IgD-negative memory B cell (primary cell): ENCODE data around the gene STARD13. TPM values are rescaled to one million over a fixed set of nuclear protein-coding genes. Genes with fewer than 3 reads are reported as not detected.
"Not testable (repeated sequence)": the region's sequence is repeated elsewhere in the genome, so short reads cannot be mapped to it uniquely, and the experiment has no call there.

Source experiments
- H3K27ac Mint-ChIP-seq, 3 donors: one replicate each; pipeline ENCODE4 v1.8.0; 2020 to 2022; ENCODE audit warnings: mild to moderate bottlenecking in 3 of 3, mixed read lengths in 3 of 3, moderate library complexity in 1 of 3
- H3K27me3 Mint-ChIP-seq: one replicate; pipeline ENCODE4 v1.8.0; 2021; ENCODE audit warnings: mixed read lengths
- H3K36me3 Mint-ChIP-seq: one replicate; pipeline ENCODE4 v1.8.0; 2020; ENCODE audit warnings: mild to moderate bottlenecking, mixed read lengths
- H3K4me1 Mint-ChIP-seq, 3 donors: one replicate each; pipeline ENCODE4 v1.8.0; 2020 to 2022; ENCODE audit warnings: mixed read lengths in 3 of 3, mild to moderate bottlenecking in 1 of 3
- H3K4me3 Mint-ChIP-seq, 4 donors: one replicate each; pipeline ENCODE4 v1.8.0; 2020 to 2022; ENCODE audit warnings: mild to moderate bottlenecking in 4 of 4, mixed read lengths in 4 of 4, moderate library complexity in 3 of 4
- H3K9me3 Mint-ChIP-seq, 3 donors: one replicate each; pipeline ENCODE4 v1.8.0; 2020 to 2021; ENCODE audit warnings: mixed read lengths in 3 of 3, mild to moderate bottlenecking in 1 of 3
- polyA plus RNA-seq: library from polyadenylated mRNA; unstranded; fragments of 300-500 nt; fragmentation: Illumina TruSeq; gene quantifications from one replicate; pipeline ENCODE4 v1.2.3, GENCODE V29; 2021

STARD13 gene
- polyA plus RNA-seq, 1 donor from 2014 or later: not detected

DNA sequence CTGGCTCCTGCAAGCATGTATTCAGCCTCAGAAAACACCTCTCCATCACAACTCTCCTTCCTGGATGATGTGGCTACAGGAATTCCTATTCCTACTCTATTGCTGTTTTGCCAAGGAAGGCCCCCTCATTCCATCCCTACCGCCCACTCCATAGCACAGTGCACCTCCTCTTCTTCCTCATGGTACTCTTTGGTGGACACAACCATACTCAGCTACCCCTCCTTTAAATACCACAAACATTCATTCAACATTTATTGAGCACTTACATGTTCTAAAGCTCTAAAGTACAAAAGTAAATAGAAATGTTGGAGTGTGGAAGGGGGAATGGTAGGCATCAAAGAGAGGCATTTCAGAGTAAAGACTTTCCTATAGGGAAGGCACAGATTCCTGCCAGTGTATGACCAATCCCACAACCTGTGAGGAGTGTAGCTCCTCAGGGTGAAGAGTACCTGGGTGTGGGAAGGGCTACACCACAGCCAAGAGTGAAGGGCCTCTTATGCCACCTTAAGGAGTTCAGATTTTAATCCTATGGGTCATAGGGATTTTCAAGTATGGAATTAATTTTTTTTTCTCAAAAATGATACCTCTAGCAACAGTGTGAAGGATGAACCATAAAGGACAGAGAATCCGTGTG lies 42.5 kb downstream of the STARD13 start:
- Mint-ChIP-seq H3K9me3 (peaks cover 0 to 4% (median 2%) of the 10 kb centered on the region in 3 donors), H3K4me3 (no peak overlapping the region), H3K36me3 (no peaks in the 10 kb centered on the region), H3K4me1 (no peaks in the 10 kb centered on the region), H3K27ac (no peak overlapping the region), H3K27me3 (peaks cover 1% of the 10 kb centered on the region)

DNA sequence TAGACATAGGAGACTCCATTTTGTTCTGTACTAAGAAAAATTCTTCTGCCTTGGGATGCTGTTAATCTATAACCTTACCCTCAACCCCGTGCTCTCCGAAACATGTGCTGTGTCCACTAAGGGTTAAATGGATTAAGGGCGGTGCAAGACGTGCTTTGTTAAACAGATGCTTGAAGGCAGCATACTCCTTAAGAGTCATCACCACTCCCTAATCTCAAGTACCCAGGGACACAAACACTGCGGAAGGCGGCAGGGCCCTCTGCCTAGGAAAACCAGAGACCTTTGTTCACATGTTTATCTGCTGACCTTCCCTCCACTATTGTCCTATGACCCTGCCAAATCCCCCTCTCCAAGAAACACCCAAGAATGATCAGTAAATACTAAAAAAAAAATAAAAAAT lies 43.2 kb downstream of the STARD13 start:
- not testable (repeated sequence) for H3K27me3 Mint-ChIP-seq, H3K36me3 Mint-ChIP-seq, H3K4me1 Mint-ChIP-seq, H3K27ac Mint-ChIP-seq, H3K9me3 Mint-ChIP-seq, H3K4me3 Mint-ChIP-seq

DNA sequence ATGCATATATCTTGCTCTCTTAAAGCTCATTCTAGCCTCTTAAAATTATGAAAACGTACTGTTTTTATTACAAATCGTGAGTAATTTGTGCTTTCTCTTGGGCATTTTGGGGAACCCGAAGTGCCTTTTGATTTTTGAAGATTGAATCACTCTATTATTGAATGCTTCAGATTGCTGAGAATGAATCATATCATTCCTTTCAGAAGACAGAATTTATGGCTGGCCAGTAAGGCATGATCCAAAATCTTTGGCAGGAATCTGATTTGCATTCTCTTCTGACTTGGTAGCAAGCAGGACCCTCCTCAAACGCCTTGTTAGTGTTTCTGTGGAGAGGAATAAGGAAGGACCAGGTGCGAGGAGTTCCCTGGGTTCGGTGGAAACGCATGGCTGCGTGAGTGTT lies 49.5 kb downstream of the STARD13 start:
- H3K27ac Mint-ChIP-seq: no peak overlapping the region
- H3K4me1 Mint-ChIP-seq: no peaks in the 10 kb centered on the region
- H3K27me3 Mint-ChIP-seq: peaks cover 2% of the 10 kb centered on the region

DNA sequence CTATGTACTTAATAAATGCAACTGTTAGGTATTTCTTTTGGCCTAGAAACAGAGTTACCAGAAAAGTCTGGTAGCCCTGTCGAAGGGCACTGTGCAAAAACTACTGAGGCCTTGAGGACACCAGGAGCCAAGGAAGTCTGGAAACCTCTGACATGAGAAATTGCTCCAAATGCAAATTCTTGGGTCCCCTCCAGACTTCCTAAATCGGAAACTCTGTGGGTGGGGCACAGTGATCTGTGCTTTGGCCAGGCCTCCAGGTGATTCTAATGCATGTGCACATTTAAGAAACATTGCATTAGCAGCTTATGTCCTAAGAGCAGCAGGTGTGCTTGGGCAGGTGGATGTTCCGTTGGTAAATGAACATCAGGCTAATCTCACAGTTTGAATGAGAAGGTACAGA lies 50.0 kb downstream of the STARD13 start:
- peaks cover 2 to 12% (median 11%) of the 10 kb centered on the region in 3 donors for H3K9me3 Mint-ChIP-seq
- no peak overlapping the region for H3K4me3 Mint-ChIP-seq
- peaks cover 6% of the 10 kb centered on the region for H3K36me3 Mint-ChIP-seq
- H3K4me1 Mint-ChIP-seq: no peaks in the 10 kb centered on the region
- no peak overlapping the region for H3K27ac Mint-ChIP-seq
- H3K27me3 Mint-ChIP-seq: peaks cover 4% of the 10 kb centered on the region

More for the DNA sequence above, 49.5 kb downstream of the STARD13 start:
- H3K9me3 Mint-ChIP-seq: peaks cover 2 to 12% (median 11%) of the 10 kb centered on the region in 3 donors
- peaks cover 6% of the 10 kb centered on the region for H3K36me3 Mint-ChIP-seq
- H3K4me3 Mint-ChIP-seq: no peak overlapping the region

DNA sequence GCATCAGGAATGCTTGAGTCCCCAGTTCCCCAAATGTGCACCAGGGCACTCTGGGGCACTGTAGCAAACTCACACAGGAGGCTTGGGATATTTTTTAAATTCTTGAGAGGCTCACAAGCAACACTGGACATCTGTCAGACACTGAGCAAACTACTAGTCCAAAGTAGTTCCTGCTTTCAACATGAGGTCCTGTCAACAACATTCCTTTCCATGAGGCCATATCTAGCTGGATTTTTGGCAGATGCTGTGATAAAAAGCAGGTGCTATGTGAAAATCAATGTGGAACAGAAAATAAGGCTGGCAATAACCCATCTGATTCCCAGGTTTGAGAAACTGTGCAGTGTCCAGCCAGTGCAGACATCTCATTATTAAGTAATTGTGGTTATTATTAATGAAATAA lies 50.5 kb downstream of the STARD13 start:
- Mint-ChIP-seq H3K27me3 (peaks cover 4% of the 10 kb centered on the region), H3K9me3 (peaks cover 1 to 12% (median 11%) of the 10 kb centered on the region in 3 donors), H3K4me1 (no peaks in the 10 kb centered on the region), H3K27ac (no peak overlapping the region), H3K36me3 (peaks cover 6% of the 10 kb centered on the region), H3K4me3 (no peak overlapping the region)

DNA sequence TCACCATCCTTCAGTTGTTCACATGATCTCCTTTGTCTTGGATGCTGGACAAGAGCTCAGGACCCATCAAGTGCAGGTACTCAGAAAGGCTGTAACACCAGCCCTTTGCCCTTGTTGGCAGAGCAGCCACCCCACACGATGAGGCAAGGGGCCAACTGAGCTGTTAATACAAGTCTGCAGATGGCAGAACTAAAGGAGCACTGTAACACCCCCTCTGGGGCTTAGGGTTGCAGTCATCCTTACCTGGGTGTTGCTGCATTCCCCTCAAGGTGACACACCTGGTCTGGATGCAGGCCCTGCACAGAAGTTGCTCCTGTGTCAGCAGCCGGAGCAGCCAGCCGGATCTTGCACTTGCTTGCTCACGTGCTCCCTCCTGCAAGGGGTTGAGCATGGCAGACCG lies 52.0 kb downstream of the STARD13 start:
- Mint-ChIP-seq H3K4me3 (no peak overlapping the region), H3K4me1 (peaks cover 0 to 3% (median 2%) of the 10 kb centered on the region in 3 donors), H3K27me3 (peaks cover 4% of the 10 kb centered on the region), H3K9me3 (peaks cover 0 to 12% (median 9%) of the 10 kb centered on the region in 3 donors), H3K36me3 (peaks cover 6% of the 10 kb centered on the region), H3K27ac (no peak overlapping the region)

DNA sequence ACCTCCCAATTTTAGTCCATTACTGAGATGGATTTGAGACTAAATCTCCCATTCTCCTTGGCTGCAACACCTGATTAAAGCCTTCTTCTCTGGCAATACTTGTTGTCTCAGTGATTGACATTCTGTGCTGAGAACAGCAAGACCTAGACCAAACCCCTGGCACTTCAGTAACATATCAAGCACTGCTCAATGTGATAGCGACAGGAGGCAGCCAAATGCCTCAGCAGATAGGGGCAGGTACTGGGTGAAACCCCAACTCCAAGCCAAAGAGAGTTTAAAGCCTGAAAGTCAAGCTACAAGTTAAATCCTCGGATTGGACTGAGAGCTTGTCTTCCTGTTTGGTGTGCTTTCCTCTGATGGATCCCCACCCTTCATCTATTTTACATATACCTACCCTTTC lies 52.7 kb downstream of the STARD13 start:
- Mint-ChIP-seq H3K9me3 (peaks cover 0 to 12% (median 9%) of the 10 kb centered on the region in 3 donors), H3K4me1 (peaks cover 0 to 4% (median 2%) of the 10 kb centered on the region in 3 donors), H3K27me3 (peaks cover 4% of the 10 kb centered on the region), H3K36me3 (peaks cover 6% of the 10 kb centered on the region), H3K27ac (no peak overlapping the region), H3K4me3 (no peak overlapping the region)

DNA sequence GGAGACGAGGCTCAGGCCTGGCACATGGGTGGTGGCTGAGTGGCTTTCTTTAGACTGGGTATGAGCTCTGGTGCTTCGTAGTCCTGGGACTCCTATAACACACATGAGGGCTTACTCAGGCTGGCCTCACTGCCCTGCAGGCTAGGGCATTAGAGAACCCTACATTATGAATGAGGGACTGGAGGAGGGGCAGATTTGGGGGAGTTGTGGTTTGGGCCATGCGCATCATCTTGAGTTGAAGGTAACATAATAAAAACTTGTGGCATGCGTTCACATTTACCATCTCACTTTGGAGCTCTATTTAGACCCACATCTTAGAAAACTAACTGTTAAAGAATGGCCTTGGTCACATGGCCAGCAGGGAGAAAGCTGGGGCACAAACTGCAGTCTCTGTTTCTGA lies 54.2 kb downstream of the STARD13 start:
- peaks cover 0 to 4% (median 2%) of the 10 kb centered on the region in 3 donors for H3K4me1 Mint-ChIP-seq
- no peak overlapping the region for H3K4me3 Mint-ChIP-seq
- H3K27ac Mint-ChIP-seq: no peak overlapping the region
- peaks cover 4% of the 10 kb centered on the region for H3K27me3 Mint-ChIP-seq
- H3K36me3 Mint-ChIP-seq: peaks cover 6% of the 10 kb centered on the region
- H3K9me3 Mint-ChIP-seq: peaks cover 0 to 12% (median 9%) of the 10 kb centered on the region in 3 donors

DNA sequence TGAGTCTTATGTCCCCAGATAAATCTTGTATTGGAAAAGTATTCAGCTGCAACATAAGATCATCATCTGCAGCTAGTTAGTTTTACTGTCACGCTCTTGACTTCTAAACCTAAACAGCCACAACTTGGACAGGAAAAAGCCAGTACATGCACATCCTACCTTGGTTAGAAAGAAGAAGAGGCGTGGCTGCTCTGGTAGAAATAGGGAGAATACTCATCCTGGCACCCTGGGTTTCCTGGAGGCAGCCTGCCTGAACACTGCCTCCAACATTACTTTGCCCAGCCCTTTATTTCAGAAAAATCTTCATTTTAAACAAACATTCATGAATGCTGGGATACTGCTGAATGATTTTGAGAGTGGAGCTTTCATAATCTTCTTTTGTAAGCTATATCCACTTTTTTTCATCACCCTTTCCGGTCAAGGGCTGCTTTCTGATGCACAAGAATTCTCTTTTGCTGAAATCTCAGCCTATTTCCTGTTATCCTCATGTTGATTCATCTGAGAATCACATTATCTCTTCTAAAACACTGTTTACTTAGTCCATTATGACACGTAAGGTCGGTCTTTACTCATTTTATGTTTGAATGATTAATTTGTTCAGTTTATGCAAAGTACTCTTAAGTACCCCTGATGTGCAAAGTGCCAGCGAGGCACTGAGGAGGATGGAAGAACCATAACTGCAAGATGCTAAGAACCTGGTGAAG lies 55.2 kb downstream of the STARD13 start:
- H3K27me3 Mint-ChIP-seq: peaks cover 4% of the 10 kb centered on the region
- H3K27ac Mint-ChIP-seq: no peak overlapping the region
- no peak overlapping the region for H3K4me3 Mint-ChIP-seq
- peaks cover 0 to 4% (median 2%) of the 10 kb centered on the region in 3 donors for H3K4me1 Mint-ChIP-seq
- H3K36me3 Mint-ChIP-seq: peaks cover 6% of the 10 kb centered on the region
- peaks cover 0 to 12% (median 9%) of the 10 kb centered on the region in 3 donors for H3K9me3 Mint-ChIP-seq

DNA sequence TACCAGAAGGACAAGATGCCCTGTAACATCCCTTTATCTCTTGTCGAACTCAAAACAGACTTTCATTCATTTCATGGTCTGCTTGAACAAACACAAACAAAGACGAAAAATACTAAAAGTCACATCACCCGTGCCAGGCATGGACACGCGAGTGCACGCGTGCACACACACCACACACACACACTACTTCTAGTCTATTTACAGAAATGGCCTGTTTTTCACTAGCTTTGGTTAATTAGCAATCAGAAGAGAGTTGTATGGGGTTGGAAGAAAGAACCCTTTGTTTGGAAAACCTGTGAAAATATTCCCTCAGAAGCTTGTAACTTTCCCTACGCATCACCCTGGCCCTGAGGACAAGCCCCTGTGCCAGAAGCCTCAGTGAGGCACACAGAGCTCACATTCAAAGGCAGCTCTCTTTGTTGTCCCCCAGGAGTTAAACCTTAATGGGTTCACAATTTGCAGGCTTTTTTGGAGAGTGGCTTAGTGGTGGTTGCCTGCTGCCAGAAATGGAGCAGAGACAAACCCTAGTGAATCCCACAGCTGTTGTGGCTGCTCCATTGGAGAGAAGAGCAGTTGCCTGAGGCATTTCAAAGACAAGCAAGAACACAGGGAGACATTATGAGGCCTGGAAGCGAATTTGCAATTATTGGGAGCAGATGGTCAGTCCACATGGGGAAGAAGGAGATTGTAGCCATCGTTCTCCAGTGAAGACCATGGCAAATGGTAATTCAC lies 55.9 kb downstream of the STARD13 start:
- peaks cover 6% of the 10 kb centered on the region for H3K36me3 Mint-ChIP-seq
- peaks cover 0 to 12% (median 9%) of the 10 kb centered on the region in 3 donors for H3K9me3 Mint-ChIP-seq
- no peak overlapping the region for H3K27ac Mint-ChIP-seq
- H3K27me3 Mint-ChIP-seq: peaks cover 4% of the 10 kb centered on the region
- H3K4me3 Mint-ChIP-seq: no peak overlapping the region
- peaks cover 0 to 4% (median 2%) of the 10 kb centered on the region in 3 donors for H3K4me1 Mint-ChIP-seq

DNA sequence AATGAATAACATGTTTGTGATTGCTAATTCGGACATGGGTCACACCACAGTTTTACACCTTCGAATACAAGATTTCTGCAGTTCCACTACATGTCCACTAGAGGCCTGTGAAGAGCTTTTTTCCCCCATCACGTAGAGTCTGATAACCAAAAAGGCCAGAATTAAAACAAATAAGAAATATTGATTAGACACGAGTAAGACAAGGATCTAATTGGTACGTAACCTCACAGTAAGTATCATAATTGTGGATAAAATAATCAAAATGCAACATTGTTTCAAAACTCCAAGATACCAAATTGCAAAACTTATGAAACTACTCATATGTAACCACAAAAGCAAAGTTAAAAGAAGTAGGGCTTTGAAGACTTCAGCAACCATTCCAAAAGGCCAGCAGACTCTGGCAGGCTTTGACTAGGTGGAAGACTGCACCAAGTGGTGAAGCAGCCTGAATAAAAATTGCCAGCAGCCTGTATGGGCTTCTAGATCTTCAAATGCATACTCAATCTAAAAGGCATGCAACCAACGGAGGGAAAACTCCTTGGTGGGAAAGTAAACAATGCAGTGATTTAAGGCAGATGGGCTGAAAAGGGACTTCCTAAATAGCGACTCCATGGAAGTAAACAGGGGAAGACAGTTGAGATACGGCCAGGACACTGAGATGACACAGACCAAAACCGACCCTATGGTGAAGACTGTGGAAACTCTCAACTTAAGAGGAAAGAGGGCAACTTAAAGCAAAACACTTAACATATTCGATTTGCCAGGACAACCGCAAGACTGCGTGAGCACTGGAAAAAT lies 56.7 kb downstream of the STARD13 start:
- peaks cover 0 to 12% (median 9%) of the 10 kb centered on the region in 3 donors for H3K9me3 Mint-ChIP-seq
- peaks cover 4% of the 10 kb centered on the region for H3K36me3 Mint-ChIP-seq
- no peak overlapping the region for H3K27ac Mint-ChIP-seq
- no peak overlapping the region for H3K4me3 Mint-ChIP-seq
- peaks cover 4% of the 10 kb centered on the region for H3K27me3 Mint-ChIP-seq
- peaks cover 0 to 4% (median 2%) of the 10 kb centered on the region in 3 donors for H3K4me1 Mint-ChIP-seq

DNA sequence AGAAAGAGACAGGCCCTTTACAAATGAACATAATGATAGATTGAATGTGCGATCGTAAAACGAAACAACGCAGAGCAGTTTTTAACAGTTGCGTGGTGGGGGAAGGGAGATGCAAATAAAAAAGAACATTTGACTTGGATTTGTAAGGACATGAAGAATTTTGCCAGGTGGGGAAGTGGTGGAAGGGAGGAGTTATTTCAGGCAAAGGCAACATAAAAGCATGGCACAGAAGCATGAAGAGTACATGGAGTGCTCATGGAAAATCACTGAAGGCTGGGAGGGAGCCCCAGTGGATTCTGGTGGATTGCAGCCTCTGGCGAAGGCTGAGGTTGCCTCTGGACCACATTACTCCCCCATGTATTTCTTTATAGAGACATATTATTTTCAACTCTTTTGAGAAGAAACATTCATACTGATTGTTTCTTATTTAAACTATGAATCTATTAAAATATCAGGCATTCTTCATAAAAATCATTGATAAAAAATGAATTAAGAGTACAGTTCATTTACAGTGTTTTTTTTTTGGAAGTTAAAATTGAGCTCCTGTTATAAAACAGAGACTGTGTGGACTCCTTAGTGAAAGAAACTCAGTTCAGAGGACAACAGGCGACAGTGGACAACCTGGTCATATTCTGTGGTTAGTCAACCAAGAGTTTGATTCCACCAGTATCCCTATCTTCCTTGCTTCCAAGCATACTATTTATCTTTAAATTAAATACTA lies 57.5 kb downstream of the STARD13 start:
- Mint-ChIP-seq H3K4me3 (no peak overlapping the region), H3K36me3 (peaks cover 4% of the 10 kb centered on the region), H3K9me3 (peaks cover 0 to 8% (median 4%) of the 10 kb centered on the region in 3 donors), H3K27me3 (peaks cover 4% of the 10 kb centered on the region), H3K27ac (no peak overlapping the region), H3K4me1 (peaks cover 0 to 4% (median 2%) of the 10 kb centered on the region in 3 donors)

DNA sequence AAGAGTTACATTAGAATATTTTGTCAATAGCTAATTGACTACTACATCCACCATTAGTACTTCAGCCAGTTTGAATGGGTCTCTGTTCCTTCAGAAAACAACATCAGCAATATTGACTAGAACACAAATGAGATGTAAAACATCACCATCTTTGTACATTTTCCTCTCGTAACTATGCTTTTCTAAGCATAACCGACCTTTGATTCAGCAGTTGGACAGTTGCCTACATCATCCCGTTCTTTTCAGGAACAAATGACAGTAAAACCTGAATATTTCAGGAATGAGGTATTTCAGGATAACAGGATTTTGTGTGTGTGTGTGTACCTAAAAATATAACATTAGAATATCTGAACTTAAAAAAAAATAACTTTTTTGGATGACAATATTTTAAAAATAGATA lies 60.9 kb downstream of the STARD13 start:
- Mint-ChIP-seq H3K4me3 (no peak overlapping the region), H3K27me3 (no peaks in the 10 kb centered on the region), H3K4me1 (peaks cover 0 to 4% (median 2%) of the 10 kb centered on the region in 3 donors), H3K9me3 (no peaks in the 10 kb centered on the region), H3K36me3 (no peaks in the 10 kb centered on the region), H3K27ac (no peak overlapping the region)

DNA sequence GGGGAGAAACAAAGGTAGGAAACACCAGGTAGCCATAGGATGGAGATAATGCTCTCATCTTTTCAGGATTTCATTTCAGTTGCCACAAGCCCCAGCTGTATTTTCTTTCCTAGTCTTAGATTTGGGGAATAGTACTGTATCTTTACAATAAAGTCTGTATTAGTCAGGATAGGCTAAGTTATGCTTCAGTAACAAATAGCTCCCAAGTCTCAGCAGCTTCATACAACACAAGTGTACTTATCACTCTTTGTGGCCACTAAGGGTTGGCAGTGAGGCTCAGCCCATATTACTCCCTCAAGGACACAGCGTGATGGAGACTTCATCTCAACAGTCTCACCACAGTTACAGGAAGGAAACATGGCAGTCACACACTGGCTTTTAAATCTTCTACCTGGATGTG lies 61.4 kb downstream of the STARD13 start:
- Mint-ChIP-seq H3K9me3 (no peaks in the 10 kb centered on the region), H3K27me3 (no peaks in the 10 kb centered on the region), H3K4me1 (peaks cover 0 to 4% (median 2%) of the 10 kb centered on the region in 3 donors), H3K36me3 (no peaks in the 10 kb centered on the region), H3K27ac (no peak overlapping the region), H3K4me3 (no peak overlapping the region)
